ENCODE measurements around the gene CDH2.

CDH2 gene

DNA sequence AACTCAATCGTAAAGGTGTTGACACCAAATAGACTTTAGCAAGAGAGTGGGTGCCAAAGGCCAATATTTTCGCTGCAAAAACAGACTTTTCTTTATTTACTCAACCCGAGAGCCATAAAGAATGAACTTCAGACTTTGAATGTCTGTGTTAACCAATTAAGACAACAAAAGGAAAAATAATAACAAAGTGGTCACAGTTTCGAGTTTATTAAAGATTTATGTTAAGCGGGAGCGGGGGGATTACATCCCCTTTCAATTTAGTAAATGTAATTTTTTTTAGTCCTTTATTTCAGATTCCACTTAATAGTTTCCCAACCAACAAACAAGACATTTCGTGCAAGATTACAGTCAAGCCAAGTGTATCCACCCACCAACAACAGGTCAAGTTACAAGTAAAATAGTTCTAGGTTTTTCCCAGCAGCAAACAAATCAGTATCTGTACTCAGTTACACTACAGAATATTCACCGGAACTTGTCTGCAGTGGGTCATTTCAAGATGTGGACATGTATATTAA lies 9.0 kb downstream of the CDH2 start:
- DNase-seq: no peak

DNA sequence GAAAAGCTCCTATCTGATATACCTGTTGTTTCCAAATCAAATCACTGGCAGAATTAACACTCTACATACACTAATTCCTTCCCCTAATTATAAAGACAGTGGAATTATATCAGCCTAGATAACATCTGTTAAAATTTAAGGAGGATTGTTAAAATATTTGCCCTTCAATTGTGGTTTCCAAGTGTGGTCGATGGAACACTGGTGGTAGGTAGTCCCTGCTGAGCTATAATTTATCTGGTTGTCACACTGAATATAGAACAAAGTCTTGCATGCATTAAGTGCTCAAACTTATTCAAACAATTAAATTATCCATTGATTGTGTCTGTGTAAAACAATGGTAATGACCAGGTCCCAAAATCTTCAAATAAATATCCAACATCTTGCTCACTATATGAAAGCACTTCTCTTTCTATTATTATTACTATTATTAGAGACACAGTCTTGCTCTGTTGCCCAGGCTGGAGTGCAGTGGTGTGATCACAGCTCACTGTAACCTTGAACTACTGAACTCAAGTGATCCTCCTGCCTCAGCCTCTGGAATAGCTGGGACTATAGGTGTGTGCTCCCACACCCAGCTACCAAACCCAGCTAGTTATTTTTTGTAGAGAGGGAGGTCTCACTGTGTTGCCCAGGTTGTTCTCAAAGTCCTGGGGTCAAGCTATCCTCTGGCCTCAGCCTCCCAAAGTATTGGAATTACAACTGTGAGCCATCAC lies 12.0 kb downstream of the CDH2 start:
- no peak for DNase-seq

DNA sequence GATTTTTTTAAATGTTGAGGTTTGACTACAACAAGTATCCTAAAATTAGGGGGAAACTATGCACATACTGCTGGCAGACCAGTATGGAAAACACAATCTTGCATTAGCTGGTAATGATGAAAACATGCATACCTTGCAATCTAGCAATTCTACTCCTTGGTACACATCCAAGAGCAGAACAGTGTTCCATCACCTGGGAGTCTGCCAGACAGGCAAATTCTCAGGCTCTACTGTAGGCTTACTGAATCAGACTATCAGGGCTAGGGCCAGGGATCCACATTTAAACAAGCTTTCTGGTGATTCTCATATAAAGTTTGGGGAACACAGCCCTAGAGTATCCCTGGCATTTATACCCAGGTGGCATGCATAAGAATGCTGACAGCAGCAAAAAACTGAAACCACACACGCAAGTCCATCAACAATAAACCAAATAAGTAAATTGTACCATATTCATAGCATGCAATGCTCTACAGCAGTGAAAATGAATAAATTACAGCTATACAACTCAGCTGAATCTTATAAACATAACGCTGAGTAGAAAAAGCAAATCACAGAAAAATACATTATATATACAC lies 13.6 kb downstream of the CDH2 start:
- no peak for DNase-seq

DNA sequence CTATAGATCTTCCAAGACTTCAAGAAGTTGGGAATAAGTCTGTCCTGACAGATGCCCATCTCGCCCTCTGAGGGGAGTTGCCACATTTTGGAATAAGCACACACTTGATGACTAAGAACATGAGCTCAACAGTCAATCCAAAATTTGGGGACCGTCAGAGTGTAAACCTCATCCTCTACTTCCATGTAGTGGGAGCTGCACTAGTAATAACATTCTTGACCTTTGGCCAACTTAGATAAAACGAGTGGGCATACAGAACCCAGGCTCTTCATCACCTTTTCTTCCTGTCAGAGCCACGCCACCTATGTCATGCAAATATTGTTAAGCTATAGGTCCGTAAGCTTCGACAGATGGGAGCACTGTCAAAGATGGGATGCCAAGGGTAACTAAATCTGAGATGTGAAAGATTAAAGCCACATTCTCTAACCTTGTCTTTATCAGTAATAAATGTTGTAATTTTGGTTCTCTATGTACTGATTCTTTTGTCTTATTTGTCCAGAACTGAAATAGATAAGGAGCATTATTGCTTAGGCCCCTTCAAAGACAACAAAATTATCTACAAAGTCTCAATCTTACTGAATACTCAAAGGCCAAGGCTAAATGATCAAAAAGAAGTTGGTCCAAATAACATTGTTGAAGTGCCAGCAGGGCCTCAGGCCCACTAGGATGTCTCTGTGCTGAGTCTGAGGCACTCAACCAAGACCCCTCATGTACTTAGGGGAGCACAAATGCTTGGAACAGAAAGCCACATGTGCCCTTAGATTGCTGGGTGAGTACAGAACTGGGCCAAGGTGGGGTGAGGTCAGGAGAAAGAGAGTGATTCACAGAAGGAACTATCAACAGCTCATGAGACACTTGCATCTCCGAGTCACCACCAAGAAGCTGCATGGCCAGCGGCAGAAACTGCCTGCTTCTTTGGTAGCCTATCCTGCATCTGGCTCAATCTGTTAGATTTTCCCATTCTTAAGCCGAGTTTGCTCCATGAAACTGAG lies 15.0 kb downstream of the CDH2 start:
- DNase-seq: no peak

DNA sequence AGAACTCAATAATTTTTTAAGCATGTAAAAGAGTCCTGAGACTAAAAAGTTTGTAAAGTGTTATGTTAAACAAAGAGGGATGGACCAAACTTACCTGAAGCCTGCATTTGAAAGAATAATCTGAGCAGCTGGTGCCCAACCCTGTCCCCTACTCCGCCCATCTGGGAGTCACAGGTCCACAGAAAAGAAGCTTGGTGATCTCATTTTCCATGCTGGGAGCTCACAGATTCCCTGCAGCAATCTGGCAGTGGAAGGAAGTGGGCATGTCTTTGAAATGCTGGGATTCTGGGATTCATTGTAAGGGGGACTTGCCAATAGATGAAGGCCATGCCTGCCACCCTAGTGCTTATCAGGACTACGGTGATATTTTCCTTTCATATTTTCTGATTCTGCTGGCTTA lies 17.9 kb downstream of the CDH2 start:
- no peak for DNase-seq

DNA sequence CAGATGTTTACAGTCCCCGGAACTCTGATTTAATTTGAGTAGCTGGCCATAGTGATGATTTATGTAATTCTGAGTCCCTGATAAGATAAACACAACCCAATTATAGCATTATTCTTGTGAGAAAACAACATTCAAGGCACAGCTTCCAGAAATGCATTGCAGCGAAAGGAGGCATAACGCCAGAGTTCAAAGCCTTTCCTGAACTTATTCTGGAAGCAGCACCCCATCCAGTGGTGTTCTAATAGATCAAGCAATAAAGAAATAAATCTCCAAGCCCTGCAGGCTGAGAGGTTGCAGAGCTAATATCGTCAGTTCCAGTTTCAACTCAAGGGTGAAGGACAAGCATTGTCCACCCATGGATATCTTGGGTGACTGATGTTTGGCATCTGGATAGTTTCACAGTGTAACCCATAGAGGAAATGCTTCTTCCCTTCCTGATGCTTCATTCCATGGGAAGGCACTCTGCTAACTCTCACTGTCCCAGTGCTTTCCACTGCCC lies 18.8 kb downstream of the CDH2 start:
- no peak for DNase-seq

DNA sequence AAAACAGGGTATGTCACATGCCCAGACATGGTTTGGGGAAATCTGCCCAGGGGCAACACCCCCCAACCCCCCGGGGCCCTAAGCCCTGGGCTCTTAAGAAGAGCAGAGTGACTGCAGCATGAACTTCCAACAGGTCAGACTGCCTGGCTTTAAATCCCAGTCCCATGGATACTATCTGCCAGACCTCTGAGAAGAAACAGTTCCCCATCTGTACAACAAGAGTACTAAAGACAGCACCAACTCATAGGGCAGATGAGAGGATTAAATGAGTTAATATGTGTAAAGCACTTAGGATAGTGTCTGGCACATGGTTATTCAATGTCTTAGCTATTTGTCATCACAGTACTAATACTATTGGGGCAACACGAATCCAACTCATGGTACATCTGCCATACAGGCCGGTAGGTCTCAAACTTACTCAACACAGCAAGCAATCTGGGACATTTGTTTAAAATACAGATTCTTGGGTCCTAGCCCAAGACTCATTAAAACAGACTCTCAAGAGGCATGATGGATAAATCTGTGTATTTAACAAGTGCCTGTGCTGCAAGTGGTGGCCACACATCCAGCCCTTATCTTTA lies 23.4 kb downstream of the CDH2 start:
- DNase-seq: no peak

DNA sequence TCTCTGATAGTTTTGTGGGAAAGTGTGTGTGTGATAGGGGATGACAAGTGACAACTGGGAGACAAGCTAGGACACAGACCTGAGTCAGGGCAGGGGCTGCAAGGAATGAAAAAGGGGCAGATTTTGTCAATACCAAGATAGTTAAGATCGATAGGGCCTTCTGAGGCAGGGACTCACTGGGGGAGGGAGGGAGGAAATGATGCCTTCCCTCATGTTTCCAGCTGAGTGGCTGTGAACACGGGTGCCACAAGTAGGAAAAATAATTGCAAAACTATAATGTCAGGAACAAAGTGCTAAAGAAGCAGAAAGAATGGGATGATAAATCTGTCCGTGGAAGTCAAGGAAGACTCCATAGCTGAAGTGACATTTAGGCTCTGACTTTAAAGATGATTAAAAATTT lies 24.2 kb downstream of the CDH2 start:
- DNase-seq: no peak

DNA sequence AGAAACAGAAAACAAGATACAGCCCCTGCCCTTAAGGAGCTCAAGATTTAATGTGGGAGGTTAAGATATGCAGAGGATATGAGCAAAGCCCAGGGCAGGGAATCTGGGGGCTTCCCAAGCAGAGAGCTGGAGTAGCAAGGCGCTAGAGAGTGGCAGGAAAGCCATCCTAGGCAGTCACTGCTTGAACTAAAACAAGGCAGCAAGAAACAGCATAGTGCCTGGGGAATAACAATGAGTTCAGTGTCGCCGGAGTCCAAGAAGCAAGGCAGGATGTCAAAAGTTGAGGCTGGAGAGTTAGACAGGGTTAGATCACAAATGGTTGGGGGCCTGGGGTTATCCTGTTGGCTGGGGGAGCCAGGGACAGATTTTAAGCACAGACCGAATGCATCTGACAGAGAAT lies 24.6 kb downstream of the CDH2 start:
- DNase-seq: no peak

DNA sequence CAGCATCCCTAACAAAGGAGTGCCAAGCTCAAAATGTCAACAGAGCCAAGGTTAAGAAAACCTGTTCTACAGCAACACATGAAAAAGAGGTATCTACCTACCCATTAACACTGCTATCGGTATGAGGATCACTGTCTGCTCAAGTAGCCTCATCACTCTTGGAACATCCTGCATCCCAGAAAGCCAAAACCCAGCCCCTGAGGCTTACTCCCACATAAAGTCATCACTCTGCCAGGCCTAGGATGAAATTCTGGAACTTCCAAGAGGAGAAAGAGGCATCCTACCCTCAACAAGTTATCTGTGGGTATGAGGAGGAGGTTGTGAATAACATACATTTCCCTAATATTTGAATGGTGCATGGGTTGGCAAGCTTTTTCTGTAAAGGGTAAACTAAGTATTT lies 25.5 kb downstream of the CDH2 start:
- no peak for DNase-seq

DNA sequence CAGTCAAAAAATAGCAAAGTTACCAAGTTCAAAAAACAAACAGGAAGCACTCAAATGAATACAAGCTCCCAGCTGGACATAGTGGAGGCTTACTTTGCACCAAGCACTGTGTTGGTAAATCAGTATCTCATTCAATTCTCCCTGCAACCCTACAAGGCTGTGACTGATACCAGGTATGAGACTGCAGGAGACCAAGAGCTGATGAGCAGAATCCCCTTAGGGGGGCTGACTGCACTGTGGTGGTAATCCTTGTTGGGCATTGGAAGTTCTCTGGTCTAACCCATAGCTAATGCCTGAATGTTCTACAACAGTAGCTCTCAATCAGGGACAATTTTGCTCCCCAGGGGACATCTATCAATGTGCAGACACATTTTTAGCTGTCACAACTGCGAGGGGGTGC lies 26.0 kb downstream of the CDH2 start:
- DNase-seq: no peak

DNA sequence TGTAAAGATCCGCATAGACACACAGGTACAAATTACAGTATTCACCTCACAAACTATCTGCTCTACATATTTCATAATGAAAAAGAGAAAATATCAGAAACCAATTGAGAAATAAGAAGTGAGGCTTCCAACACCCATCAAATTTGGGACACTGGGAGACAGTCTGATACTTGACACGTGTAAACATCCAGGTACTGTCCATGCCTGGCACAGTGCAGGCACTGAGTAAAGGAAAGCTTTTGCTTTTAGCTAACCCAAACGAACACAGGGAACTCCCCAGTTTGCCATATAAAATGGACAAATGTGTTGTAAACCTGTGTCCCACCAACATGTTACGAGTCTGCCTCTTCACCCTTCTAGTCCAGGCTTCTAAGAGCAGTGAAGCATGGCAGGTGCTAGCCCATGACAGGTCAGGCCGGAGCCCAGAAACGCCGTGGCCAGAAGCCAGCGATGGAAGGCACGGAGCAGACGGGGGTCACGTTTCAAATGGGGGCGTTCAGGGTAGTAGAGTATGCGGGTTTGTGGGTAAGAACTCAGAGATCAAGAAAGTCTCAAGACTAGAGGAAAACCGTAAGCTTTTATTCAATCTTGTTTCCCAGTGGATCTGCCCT lies 27.0 kb downstream of the CDH2 start:
- no peak for DNase-seq

DNA sequence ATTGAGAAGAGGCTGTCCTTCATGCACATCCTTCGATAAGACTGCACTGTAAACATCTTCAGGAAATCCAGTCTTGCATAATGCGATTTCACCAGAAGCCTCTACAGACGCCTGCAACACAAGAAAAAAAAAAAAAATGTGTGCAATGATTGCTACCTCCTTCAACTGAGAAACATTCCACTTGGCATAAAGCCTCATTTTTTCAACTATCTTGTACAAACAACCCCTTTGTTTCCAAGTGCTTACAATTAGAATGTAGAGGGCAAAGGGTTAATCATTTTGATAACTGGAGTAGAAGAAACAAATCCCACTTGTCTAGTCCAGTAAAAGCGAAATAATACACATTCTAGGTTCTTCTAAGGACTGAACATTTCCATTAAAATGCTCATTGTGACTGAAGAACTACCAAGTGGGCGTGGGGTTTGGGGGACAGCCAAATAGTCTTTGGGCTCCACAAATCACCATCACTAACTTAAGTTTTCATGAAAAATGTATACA lies 29.2 kb downstream of the CDH2 start:
- no peak for DNase-seq

DNA sequence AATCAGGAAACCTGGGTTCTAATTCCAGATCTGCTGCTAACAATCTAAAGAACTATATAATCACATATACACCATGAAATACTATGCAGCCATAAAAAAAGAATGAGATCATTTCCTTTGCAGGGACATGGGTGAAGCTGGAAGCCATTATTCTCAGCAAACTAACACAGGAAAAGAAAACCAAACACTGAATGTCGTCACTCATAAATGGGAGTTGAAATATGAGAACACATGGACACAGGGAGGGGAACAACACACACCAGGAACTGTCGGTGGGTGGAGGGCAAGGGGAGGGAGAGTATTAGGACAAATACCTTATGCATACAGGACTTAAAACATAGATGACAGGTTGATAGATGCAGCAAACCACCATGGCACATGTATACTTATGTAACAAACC lies 33.2 kb downstream of the CDH2 start:
- DNase-seq: no peak

DNA sequence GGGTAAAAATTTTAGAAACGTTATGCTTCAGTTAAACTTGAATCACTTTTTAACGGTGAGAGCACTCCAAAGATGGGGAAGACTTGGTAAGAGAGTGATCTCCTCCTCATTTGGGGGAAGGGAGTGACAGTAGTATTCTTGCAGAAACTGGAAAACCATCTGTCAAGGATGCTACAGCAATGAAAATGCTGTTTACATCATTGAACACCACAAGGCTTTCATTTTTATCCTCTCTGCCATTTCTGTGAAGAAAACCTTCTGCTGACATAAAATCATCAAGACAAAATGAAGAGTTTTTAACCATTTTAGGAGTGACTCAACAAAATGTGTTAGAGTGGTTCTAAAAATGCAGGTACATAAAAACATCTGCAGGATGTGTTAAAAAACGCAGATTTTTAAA lies 38.1 kb downstream of the CDH2 start:
- no peak for DNase-seq

DNA sequence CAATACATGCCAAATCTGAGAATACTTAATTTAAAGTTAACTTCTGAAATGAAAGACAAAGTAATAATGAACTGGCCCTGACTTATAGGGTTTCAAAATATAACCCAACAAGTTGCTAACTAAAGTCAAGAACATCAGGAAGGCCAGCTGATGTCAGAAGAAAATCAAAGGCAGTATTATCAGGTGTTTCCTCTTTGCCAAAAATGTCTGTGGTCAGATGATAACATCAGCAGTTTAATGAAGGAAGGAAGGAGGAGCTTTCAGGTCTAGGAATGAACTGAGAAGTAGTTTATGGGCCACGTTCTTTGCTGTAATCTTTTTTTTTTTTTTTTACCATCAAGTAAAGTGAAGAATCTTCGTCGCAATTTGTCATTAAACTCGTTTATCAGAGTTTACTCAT lies 40.9 kb downstream of the CDH2 start:
- no peak for DNase-seq

DNA sequence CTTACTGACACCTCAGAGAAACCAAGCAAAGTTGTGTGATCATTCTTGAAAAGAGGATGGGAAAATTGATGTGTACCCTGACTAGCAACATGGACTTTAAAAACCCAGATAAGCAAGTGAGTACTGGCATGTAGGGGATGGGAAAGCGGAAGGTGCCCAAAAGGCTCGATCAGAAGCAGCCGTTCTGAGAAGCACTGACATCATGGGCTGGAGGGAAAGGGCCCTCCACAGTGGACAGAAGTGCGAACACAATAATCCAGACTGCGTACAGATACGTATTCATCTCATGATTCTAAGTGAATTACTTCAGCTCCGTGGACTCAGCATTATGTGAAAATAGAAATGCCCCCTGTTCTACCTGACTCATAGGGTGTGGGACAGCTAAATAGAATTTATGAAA lies 42.2 kb downstream of the CDH2 start:
- no peak for DNase-seq

DNA sequence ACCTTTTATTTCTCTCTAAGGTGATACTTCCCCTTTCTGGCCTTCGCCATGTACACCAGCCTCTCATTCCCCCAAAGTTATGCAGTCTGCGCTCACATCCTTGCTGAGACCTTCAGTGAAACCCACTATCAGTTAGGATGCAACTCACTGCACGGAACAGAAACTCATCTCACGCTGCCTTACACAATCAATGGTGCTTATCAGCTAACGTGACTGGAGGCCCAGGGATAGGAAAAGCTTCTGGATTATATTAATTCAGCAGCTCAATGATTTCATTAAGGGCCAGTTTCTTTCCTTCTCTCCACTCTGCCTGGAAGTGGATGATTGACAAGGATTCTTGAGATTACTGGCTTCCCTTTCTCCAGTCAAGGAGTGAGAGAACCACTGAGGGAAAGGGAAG lies 44.8 kb downstream of the CDH2 start:
- no peak for DNase-seq

DNA sequence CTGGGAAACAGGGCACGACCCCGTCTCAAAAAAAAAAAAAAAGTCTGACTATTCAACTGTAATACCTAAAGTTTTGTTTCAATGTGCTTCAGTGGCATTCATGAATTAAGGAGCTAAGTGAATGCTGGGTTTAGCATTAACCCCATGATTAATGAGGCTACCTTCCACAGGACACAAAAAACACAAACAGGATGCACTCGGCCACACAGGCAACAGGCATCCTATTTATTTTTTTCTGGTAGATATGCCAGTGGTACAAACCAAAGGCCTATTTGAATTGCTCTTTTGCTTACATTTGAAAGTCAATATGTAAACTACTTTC lies 48.3 kb downstream of the CDH2 start:
- DNase-seq: no peak

DNA sequence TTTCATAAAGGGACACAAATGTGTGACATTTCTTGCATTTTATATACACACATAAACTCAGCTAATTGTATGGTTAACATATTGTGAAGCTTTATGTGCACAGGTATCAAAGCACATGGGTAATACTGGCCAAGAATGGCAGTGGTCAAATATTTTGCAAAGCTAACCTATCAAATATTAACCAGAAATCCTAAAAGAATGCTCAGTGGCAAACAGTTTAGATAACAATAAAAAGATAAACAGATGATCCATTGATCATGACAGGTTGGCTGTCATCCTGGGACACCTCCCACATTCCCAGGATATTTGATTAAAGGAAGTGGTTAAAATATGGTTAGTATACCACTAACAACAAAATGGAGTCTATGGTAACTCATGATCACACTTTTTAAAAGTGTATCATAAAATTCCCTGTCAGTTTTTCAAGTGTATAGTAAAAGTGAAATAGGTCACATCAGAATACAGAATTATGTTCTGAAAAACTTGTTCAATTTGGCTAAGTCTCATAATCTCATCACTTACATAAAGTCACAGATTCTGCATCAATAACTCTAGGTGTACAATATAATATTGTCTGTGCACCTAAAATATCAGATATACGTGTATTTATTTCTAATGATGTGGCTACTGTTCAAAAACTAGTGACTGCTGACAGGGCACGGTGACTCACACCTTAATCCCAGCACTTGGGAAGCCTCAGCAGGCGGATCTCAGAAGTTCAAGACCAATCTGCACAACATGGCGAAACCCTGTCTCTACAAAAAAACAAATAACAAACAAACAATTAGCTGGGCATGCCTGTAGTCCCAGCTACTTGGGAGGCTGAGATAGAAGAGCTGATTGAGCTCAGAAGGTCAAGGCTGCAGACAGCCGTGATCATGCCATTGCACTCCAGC lies 48.9 kb downstream of the CDH2 start:
- no peak for DNase-seq

DNA sequence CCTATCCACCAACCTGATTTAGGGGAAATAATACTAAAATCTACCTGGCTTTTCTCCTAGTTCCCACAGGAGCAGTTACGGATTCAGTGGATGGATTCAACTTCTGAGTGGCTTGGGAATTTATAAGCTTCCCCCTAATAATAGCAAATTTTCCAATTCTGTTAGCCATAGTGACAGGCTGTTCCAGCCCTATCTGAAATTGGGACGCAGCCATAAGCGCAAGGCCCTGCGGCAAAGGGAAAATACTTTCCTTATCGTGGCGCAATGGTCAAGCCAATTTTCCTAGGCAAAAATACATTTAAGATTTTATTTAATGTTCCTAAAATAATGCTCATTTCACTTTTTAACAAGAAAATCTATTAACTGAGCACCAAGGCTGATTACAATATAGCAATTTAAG lies 49.7 kb downstream of the CDH2 start:
- no peak for DNase-seq

DNA sequence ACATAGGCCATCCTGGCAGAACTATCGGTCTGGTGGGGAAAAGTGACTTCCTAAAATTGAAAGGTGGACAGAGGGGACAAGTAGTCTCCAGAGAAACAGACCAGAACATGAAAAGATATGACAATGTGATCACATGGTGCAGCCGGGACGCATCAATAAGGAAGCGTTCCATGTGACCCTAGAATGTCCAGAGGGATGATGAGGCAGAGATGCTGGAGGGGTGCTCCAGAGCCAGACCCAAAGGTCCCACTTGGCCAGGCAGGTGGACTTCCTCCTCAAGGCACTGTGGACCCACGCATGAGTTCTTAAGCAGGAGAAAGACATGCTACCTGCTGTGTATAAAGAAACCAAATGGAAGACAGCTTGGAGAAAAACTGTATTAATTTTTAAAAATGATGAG lies 50.2 kb downstream of the CDH2 start:
- DNase-seq: no peak
